HL-60/S4 treated with phorbol 12-myristate 13-acetate at 8.2 ng/mL for 4 days and 3 days (cell line): ENCODE data around the gene CHD2.
"Not testable (repeated sequence)": the region's sequence is repeated elsewhere in the genome, so short reads cannot be mapped to it uniquely, and the experiment has no call there.

Experiments
- in situ Hi-C: fragments of 300-500 bp; cut with MboI; formaldehyde crosslinking; loops from 2 replicates; pipeline ENCODE4 v1.15.0; 2022; ENCODE audit warnings: low sequenced_read_pairs

CHD2 gene

GRCh38 chr15:92903966-92904721, 4.0 kb downstream of the CHD2 start:
- in situ Hi-C loops = no loop called here

GRCh38 chr15:92904722-92905571, 4.8 kb downstream of the CHD2 start:
- in situ Hi-C loops = no loop called here

GRCh38 chr15:92906020-92906419, 5.9 kb downstream of the CHD2 start:
- in situ Hi-C loops = no loop called here

- in situ Hi-C loops = no loop called here
Observed at GRCh38 chr15:92906563-92907081, 6.5 kb downstream of the CHD2 start.

GRCh38 chr15:92907229-92907628, 7.1 kb downstream of the CHD2 start:
- in situ Hi-C loops = no loop called here

GRCh38 chr15:92907896-92908712, 8.0 kb downstream of the CHD2 start:
- in situ Hi-C loops = no loop called here

GRCh38 chr15:92908713-92909057, 8.6 kb downstream of the CHD2 start:
- in situ Hi-C loops = no loop called here

- in situ Hi-C loops = no loop called here
Observed at GRCh38 chr15:92909136-92909781, 9.1 kb downstream of the CHD2 start.

GRCh38 chr15:92910451-92910850, 10.3 kb downstream of the CHD2 start:
- in situ Hi-C loops = no loop called here

- in situ Hi-C loops = no loop called here
Observed at GRCh38 chr15:92914103-92914499, 14.0 kb downstream of the CHD2 start.

GRCh38 chr15:92914768-92915221, 14.7 kb downstream of the CHD2 start:
- in situ Hi-C loops = no loop called here

- in situ Hi-C loops = no loop called here
Observed at GRCh38 chr15:92915766-92916435, 15.8 kb downstream of the CHD2 start.

- in situ Hi-C loops = no loop called here
Observed at GRCh38 chr15:92917598-92918407, 17.7 kb downstream of the CHD2 start.

- in situ Hi-C loops = not testable (repeated sequence)
Observed at GRCh38 chr15:92918881-92919280, 18.8 kb downstream of the CHD2 start.

- in situ Hi-C loops = loop anchor here (10.0 kb wide), 1 partner anchor 126 kb away; no protein-coding TSS in a partner anchor
Observed at GRCh38 chr15:92920595-92921161, 20.6 kb downstream of the CHD2 start.

GRCh38 chr15:92921215-92922131, 21.3 kb downstream of the CHD2 start:
- in situ Hi-C loops = loop anchor here (10.0 kb wide), 1 partner anchor 127 kb away; no protein-coding TSS in a partner anchor

- in situ Hi-C loops = loop anchor here (10.0 kb wide), 1 partner anchor 128 kb away; no protein-coding TSS in a partner anchor
Observed at GRCh38 chr15:92922418-92923002, 22.4 kb downstream of the CHD2 start.
